ENCODE data around the gene MST1.
A peak's percentile ranks its signal among the peaks of the same experiment; 100 is the strongest.

The MST1 gene

DNA sequence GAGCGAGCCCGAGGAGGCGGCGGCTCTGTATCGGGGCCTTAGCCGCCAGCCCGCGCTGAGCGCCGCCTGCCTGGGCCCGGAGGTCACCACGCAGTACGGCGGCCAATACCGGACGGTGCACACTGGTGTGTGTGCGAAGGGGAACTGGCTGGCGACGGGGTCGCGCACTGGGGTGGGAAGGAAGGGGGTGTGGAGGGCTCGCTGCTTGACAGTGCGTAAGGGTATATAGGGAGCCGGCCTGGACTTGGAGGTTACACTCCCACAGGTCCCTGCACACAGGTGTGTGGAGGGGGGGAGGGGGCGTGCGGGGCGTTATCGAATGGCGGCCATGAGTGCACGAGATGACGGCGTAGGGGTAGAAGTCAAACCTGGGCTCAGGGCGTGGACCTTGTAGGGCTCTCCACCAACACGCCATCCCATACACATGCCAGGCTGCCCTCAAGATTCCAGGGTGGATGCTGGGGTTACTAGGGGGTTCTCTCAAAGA, 14.7 kb downstream of the MST1 start:
- DNase-seq (ENCODE audit: low read depth in 2 of 2), result peak; percentile 18 to 26

- DNase-seq (ENCODE audit: low read depth in 2 of 2), result peak; percentile 98 to 99
Observed at GRCh38 chr3:49673715-49674496, 15.4 kb downstream of the MST1 start, which contains the start of gene APEH. TSS of gene APEH (plus strand) at chr3:49674351. CDS start at chr3:49674402, 51 bp downstream.

DNA sequence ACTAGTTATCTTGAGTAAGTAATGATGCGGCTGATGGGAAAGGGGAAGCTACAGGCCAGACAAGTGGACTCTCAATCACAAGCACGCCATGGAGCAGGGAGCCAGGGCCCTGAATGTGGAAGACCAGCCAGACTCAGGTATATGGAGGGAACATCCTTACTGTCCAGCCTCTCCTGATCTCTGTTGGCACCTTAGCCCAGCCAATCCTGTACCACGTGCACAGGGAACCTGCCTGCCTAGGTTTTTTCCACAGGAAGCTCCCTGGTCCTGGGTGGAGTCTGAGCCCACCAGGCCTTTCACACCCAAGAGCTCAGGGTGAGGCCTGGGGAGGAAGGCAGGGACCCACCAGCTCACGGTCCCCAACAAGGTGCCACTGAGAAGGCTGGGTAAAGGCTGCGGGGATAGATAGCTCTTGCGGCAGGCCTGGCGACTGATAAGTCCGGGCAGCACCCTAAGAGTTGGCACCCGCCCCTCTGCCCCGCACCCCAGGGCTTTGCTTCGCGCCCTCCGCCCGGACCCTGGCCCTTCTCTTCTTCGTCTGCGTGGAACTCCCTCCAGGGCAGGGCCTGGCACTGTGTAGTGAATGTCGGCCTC, 16.1 kb downstream of the MST1 start:
- DNase-seq (ENCODE audit: low read depth in 2 of 2), result peak in 1 of 2 donors; percentile 15

- DNase-seq (ENCODE audit: low read depth in 2 of 2), result peak; percentile 51 to 69
Observed at GRCh38 chr3:49671291-49672288, 17.7 kb downstream of the MST1 start.

DNA sequence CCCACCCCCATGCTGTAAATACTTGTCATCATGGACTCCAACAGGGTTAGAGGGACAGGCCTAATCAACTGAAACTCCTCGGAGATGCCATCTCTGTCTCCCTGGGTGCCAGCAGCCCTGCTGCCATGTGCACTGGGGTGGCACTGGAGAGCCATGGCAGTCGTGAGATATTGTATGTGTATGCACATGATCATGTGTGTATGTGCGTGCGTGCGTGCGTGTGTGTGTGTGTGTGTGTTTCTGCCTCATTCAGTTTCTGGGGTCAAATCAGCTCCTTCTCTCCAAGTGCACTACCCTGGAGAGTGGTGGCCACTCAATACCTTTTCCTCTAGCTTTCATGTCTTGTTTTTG, 18.4 kb downstream of the MST1 start:
- no peak for DNase-seq (ENCODE audit: low read depth in 2 of 2)

GRCh38 chr3:49669352-49669751, 19.9 kb downstream of the MST1 start:
- DNase-seq (ENCODE audit: low read depth in 2 of 2), result no peak

DNA sequence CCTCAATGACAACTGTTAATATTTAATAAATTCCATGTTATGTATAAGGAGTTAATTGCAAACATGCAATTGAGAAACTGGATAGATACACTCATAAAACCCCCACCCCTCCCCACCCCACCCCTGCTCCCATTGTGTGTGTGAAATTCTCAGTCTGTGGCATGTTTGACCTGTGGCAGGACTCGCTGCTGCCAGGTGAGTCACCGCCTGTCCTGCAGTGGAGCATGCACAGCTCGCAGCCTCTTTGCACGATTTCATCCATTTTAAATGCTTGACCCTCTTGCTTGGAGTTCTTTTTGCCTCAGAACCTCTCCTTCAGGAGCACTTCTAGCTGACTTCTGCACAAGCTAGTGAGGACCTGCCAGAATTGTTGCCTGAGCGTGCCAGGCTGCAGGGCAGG, 20.4 kb downstream of the MST1 start:
- DNase-seq (ENCODE audit: low read depth in 2 of 2), result no peak

DNA sequence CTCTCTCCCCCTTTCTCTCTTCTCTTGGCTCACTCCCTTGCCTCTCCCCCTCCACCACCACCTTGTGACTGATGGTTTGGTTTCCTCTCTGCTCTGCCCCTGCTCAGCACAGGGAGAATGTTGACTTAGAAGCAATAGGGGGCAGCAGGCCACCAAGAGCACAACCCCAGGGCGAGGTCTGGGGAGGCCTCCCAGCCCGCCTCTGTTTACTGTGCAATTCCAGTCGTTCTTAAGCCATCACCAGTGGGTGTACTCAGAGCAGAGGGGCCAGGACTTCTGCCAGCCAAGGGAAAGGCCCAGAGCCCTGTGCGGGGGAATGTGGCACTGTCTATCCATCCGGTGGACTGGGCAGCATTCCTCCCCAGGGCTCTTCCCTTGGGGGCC, 20.9 kb downstream of the MST1 start:
- no peak for DNase-seq (ENCODE audit: low read depth in 2 of 2)

- DNase-seq (ENCODE audit: low read depth in 2 of 2), result no peak
Observed at GRCh38 chr3:49667701-49668413, 21.4 kb downstream of the MST1 start.

DNA sequence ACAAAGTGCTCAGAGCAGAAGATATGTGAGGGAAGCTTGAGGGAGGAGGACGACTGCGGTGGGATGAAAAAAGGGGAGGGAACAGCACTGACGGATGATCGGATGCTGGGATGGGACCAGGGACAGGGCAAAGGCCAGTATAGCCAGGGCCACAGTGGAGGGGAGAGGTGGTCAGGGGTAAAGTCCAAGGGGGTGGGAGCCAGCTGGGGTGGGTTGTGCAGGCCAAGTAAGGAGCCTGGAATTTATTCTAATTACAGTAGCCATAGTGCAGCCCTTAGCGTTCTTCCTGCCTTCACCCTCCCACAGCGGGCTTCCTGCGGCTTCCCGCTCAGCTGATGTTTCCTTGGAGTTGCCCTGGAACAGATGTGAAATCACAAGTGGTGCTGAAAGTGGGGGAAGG, 22.7 kb downstream of the MST1 start:
- DNase-seq (ENCODE audit: low read depth in 2 of 2), result no peak

DNA sequence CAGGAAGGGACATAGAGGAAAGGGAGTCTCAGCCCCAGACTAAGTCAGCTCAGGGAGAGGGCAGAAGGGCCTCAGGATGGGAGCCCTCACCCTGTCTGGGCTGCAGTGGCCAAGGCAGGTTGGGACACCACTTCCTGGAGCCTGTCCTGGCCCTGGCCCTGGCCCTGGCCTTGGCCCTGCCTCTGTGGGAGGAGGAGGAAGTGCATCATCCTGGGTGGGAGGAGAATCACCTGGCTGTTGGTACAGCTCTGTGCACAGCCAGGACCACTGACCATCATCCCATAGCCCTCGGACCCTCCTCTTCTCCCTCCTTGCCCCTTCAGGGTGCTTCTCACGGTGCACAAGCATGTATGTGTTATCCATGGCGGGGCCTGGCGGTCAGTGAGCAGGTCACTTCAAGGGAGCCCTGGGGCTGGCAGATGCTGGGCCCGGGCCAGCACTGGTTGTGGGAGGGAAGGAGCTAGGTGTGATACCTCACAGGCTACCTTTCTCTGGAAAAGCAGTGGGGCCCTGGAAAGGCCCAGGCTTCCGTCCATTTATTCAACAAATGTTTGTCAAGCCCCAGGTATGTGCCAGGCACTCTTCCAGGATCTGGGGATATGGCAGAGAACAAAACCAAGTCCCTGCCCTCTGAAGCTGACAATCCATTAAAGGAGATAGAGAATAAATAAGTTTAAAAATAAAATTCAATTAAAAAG, 23.3 kb downstream of the MST1 start:
- DNase-seq (ENCODE audit: low read depth in 2 of 2), result no peak

GRCh38 chr3:49664300-49664699, 25.0 kb downstream of the MST1 start:
- no peak for DNase-seq (ENCODE audit: low read depth in 2 of 2)

GRCh38 chr3:49663831-49664230, 25.4 kb downstream of the MST1 start:
- DNase-seq (ENCODE audit: low read depth in 2 of 2), result no peak

DNA sequence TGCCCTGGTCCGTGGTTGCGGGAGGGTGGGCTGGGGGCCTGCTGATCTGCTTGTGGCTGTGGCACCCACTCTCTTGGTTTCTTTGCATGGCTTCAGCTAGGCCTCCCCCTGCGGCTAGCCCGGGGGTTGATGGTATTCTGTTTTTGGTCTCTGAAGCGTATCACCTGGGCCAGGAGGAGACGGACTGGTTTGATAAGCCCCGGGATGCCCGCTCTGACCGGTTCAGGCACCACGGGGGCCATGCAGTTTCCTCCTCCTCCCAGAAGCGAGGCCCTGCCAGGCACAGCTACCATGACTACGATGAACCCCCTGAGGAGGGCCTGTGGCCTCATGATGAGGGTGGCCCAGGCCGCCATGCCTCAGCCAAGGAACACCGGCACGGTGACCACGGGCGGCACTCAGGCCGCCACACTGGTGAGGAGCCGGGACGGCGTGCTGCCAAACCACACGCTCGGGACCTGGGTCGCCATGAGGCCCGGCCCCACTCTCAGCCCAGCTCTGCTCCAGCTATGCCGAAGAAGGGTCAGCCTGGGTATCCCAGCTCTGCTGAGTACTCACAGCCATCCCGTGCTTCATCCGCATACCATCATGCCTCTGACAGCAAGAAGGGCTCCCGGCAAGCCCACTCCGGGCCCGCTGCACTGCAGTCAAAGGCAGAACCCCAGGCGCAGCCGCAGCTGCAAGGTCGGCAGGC, 26.4 kb downstream of the MST1 start:
- DNase-seq (ENCODE audit: low read depth in 2 of 2), result no peak

DNA sequence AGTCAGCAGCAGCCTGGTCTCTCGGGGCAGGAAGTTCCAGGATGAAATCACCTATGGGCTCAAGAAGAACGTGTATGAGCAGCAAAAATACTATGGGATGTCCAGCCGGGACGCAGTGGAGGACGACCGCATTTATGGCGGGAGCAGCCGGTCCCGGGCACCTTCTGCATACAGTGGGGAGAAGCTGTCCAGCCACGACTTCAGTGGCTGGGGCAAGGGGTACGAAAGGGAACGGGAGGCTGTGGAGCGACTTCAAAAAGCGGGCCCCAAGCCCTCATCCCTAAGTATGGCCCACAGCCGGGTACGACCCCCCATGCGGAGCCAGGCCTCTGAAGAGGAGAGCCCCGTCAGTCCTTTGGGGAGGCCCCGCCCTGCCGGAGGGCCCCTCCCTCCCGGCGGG, 27.3 kb downstream of the MST1 start:
- no peak for DNase-seq (ENCODE audit: low read depth in 2 of 2)

DNA sequence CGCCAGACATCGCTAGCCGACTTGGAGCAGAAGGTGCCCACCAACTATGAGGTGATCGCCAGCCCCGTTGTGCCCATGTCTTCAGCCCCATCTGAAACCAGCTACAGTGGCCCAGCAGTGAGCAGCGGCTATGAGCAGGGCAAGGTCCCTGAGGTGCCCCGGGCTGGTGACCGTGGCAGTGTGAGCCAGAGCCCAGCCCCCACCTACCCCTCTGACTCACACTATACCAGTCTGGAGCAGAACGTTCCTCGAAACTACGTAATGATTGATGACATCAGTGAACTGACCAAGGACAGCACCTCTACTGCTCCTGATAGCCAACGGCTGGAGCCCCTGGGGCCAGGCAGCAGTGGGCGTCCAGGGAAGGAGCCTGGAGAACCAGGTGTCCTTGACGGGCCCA, 28.0 kb downstream of the MST1 start:
- no peak for DNase-seq (ENCODE audit: low read depth in 2 of 2)

- no peak for DNase-seq (ENCODE audit: low read depth in 2 of 2)
Observed at GRCh38 chr3:49659756-49660155, 29.5 kb downstream of the MST1 start.

GRCh38 chr3:49658711-49659110, 30.6 kb downstream of the MST1 start:
- DNase-seq (ENCODE audit: low read depth in 2 of 2), result no peak

- no peak for DNase-seq (ENCODE audit: low read depth in 2 of 2)
Observed at GRCh38 chr3:49657208-49657915, 31.9 kb downstream of the MST1 start.
